Endothelial cell of umbilical vein (primary cell): ENCODE data around the gene MAGED1. TPM values are rescaled to one million over a fixed set of nuclear protein-coding genes. Genes with fewer than 3 reads are reported as not detected.

ENCODE experiments used
- BruUV-seq: library from RNA; stranded (reverse); fragments of 400-500 nt; replicated peaks from 2 replicates; lab custom pipeline; 2021; lab: Mats Ljungman, UMichigan
- CTCF ChIA-PET: fragments of 300-600, 350-600 bp; sonication (Branson Sonifier 250); formaldehyde crosslinking; loops from one replicate; lab custom pipeline; 2021; ENCODE audit warnings: antibody characterized with exemption, inconsistent platforms; lab: Charles Lee
- POLR2A ChIA-PET: fragments of 300-600, 350-600 bp; sonication (Branson Sonifier 250); formaldehyde crosslinking; loops from one replicate; lab custom pipeline; 2021; ENCODE audit warnings: antibody characterized with exemption, inconsistent platforms; lab: Charles Lee
- DNase-seq: peaks from one replicate; pipeline ENCODE4 v3.0.0-alpha.2; 2011; ENCODE audit warnings: low read depth, low spot score
- FAIRE-seq: peaks from 2 replicates; lab custom pipeline; 2011; peaks lifted over from hg19 to GRCh38; lab: Jason Lieb, UNC
- H2AFZ ChIP-seq: 2 replicates; pipeline ENCODE4 v1.6.0; 2012; ENCODE audit warnings: low read depth, low read length, control low read depth, inconsistent platforms
- H3K27ac ChIP-seq: 2 replicates; pipeline ENCODE4 v1.5.1; 2011; ENCODE audit warnings: low read depth, mild to moderate bottlenecking, control low read depth, low read length, moderate library complexity; ENCODE audit not compliant: insufficient read depth
- H3K27me3 ChIP-seq, 2 experiments: 2 replicates each; pipeline versions ENCODE4 v1.6.0 to v1.6.1; 2011; ENCODE audit warnings: low read length in 2 of 2, mixed read lengths in 1 of 2; ENCODE audit not compliant: control insufficient read depth in 2 of 2, insufficient read depth in 2 of 2
- H3K36me3 ChIP-seq, 2 experiments: 2 replicates in 1 of 2; 3 replicates in 1 of 2; pipeline ENCODE4 v1.5.1; 2011; ENCODE audit warnings: low read length in 2 of 2, mild to moderate bottlenecking in 1 of 2, moderate library complexity in 1 of 2; ENCODE audit not compliant: control insufficient read depth in 2 of 2, insufficient read depth in 2 of 2; ENCODE audit errors: extremely low read depth in 1 of 2
- H3K4me1 ChIP-seq: 3 replicates; pipeline ENCODE4 v1.5.1; 2011; ENCODE audit warnings: mild to moderate bottlenecking, low read length; ENCODE audit not compliant: control insufficient read depth, insufficient read depth; ENCODE audit errors: extremely low read depth
- H3K4me2 ChIP-seq: 2 replicates; pipeline ENCODE4 v1.6.1; 2011; ENCODE audit warnings: low read length, control low read depth, mixed read lengths; ENCODE audit not compliant: insufficient read depth
- H3K4me3 ChIP-seq, 3 experiments: fragments of 200-600 bp in 1 of 3; sonication (generic), shearing (Covaris generic) in 1 of 3; replicated peaks in 1 of 3; 2 replicates each; pipeline ENCODE4 v1.5.1; 2011 to 2016; ENCODE audit warnings: control low read depth in 3 of 3, low read length in 3 of 3, mild to moderate bottlenecking in 2 of 3, inconsistent platforms in 1 of 3, low read depth in 1 of 3, moderate library complexity in 1 of 3; ENCODE audit not compliant: insufficient read depth in 1 of 3
- H3K79me2 ChIP-seq: 2 replicates; pipeline ENCODE4 v1.6.0; 2012; ENCODE audit warnings: low read length, inconsistent platforms; ENCODE audit not compliant: control insufficient read depth, insufficient read depth
- H3K9ac ChIP-seq: replicated peaks from 2 replicates; pipeline ENCODE3; 2011; ENCODE audit warnings: low read length, control low read depth; ENCODE audit not compliant: insufficient read depth; ENCODE audit errors: extremely low read depth
- H3K9me1 ChIP-seq: replicated peaks from 3 replicates; pipeline ENCODE4 v1.6.0; 2011; ENCODE audit warnings: mild to moderate bottlenecking, low read length; ENCODE audit not compliant: control insufficient read depth, insufficient read depth; ENCODE audit errors: extremely low read depth
- H3K9me3 ChIP-seq: replicated peaks from 2 replicates; pipeline ENCODE4 v1.5.1; 2012; ENCODE audit warnings: low read length, inconsistent platforms; ENCODE audit not compliant: control insufficient read depth, insufficient read depth
- H4K20me1 ChIP-seq: replicated peaks from 2 replicates; pipeline ENCODE3; 2011; ENCODE audit warnings: mild to moderate bottlenecking, low read length; ENCODE audit not compliant: control insufficient read depth, insufficient read depth; ENCODE audit errors: extremely low read depth
- CTCF ChIP-seq, 2 donors: IDR thresholded peaks; 1 replicate in 1 of 2; 2 replicates in 1 of 2; pipeline ENCODE4 v1.5.1; 2011; ENCODE audit warnings: low read length in 2 of 2, mild to moderate bottlenecking in 2 of 2, moderate library complexity in 2 of 2, control low read depth in 1 of 2, inconsistent platforms in 1 of 2, low read depth in 1 of 2; ENCODE audit not compliant: insufficient read depth in 1 of 2; ENCODE audit errors: extremely low read depth in 1 of 2
- EZH2 ChIP-seq: IDR thresholded peaks from 2 replicates; pipeline ENCODE4 v1.6.1; 2012; ENCODE audit warnings: borderline replicate concordance, low read depth, mild to moderate bottlenecking, moderate library complexity, low read length, inconsistent platforms; ENCODE audit not compliant: severe bottlenecking
- FOS ChIP-seq: IDR thresholded peaks from 2 replicates; pipeline ENCODE4 v1.6.1; 2011; ENCODE audit warnings: mild to moderate bottlenecking, low read length, moderate library complexity, borderline replicate concordance; ENCODE audit not compliant: insufficient read depth
- dilution Hi-C: fragments of 300-500 bp; cut with MboI; formaldehyde crosslinking; loops from one replicate; pipeline ENCODE4 v1.15.0; 2019; ENCODE audit warnings: low sequenced_read_pairs; ENCODE audit not compliant: extremely low pct_ligation_motif_present
- intact Hi-C: fragments of 100-400 bp; cut with micrococcal nuclease; formaldehyde crosslinking; loops from one replicate; pipeline ENCODE4 v1.10.0; 2022
- polyA plus RNA-seq, 4 experiments: library from polyadenylated mRNA; depleted of rRNA in 3 of 4; stranded (reverse) in 3 of 4; unstranded in 1 of 4; fragments of >200 nt; gene quantifications; 2 replicates each; pipeline versions ENCODE4 v1.2.1 to v1.2.3, GENCODE V29; 2011 to 2012; ENCODE audit warnings: missing spikeins in 1 of 4
- total RNA-seq: library from RNA; stranded (reverse); gene quantifications from 2 replicates; pipeline ENCODE4 v1.2.3, GENCODE V29; 2021

Gene MAGED1
- total and polyA plus RNA-seq, 2 donors (not counting 3 experiments of a cell fraction or from before 2014, with no cell fraction given): 192 to 198 TPM

GRCh38 chrX:51866210-51866609 lies 27.2 kb upstream of the MAGED1 start:
- Histone ChIP-seq H3K9ac (no peak overlapping the region), H3K27ac (no peak overlapping the region), H2AFZ (no peak overlapping the region), H3K4me1 (no peaks in the 10 kb centered on the region), H3K27me3 (no peaks in the 10 kb centered on the region), H3K9me3 (no peaks in the 10 kb centered on the region), H3K9me1 (no peaks in the 10 kb centered on the region), H3K36me3 (no peaks in the 10 kb centered on the region), H3K4me3 (no peak overlapping the region), H3K79me2 (no peaks in the 10 kb centered on the region), H3K4me2 (no peak overlapping the region), H4K20me1 (no peaks in the 10 kb centered on the region)
- intact Hi-C loops (no loop called here), dilution Hi-C loops (no loop called here)
- BruUV-seq: no TSS peak
- FAIRE-seq (no peak), DNase-seq (no peak)
- no peak for TF ChIP-seq FOS
- ChIA-PET CTCF (no interaction called here), POLR2A (no interaction called here)

GRCh38 chrX:51867626-51868025 lies 25.8 kb upstream of the MAGED1 start:
- H4K20me1 ChIP-seq: no peaks in the 10 kb centered on the region
- ChIA-PET CTCF (no interaction called here), POLR2A (no interaction called here)
- intact Hi-C loops (no loop called here), dilution Hi-C loops (no loop called here)
- H3K79me2 ChIP-seq: no peaks in the 10 kb centered on the region
- TF ChIP-seq EZH2: no peak
- no peak for TF ChIP-seq CTCF (IDR thresholded peaks at IDR 0.05; ENCODE audit: extremely low read depth in 1 of 2, insufficient read depth in 1 of 2, low read depth in 1 of 2, low read length in 2 of 2)
- H3K27me3 ChIP-seq: no peaks in the 10 kb centered on the region
- H3K36me3 ChIP-seq: no peaks in the 10 kb centered on the region
- no peak overlapping the region for H3K4me3 ChIP-seq
- H3K4me1 ChIP-seq: no peaks in the 10 kb centered on the region
- DNase-seq (no peak), FAIRE-seq (no peak)
- no peaks in the 10 kb centered on the region for H3K9me1 ChIP-seq
- H3K9me3 ChIP-seq: no peaks in the 10 kb centered on the region
- BruUV-seq: no TSS peak
- H3K4me2 ChIP-seq: no peak overlapping the region
- no peak overlapping the region for H2AFZ ChIP-seq
- H3K9ac ChIP-seq: no peak overlapping the region
- no peak overlapping the region for H3K27ac ChIP-seq
